Stimulated activated CD4-positive, alpha-beta T cell treated with anti-CD3 and anti-CD28 coated beads, Interleukin-12 subunit alpha, Interleukin-12 subunit beta, amount 100 ng/mL, for 4 hours (primary cell): ENCODE results near the gene DHPS.
"Not testable (repeated sequence)": the region's sequence is repeated elsewhere in the genome, so short reads cannot be mapped to it uniquely, and the experiment has no call there.

Experiments
- DNase-seq: peaks from one replicate; pipeline ENCODE4 v3.0.0-alpha.2; 2020

The DHPS gene

DNA sequence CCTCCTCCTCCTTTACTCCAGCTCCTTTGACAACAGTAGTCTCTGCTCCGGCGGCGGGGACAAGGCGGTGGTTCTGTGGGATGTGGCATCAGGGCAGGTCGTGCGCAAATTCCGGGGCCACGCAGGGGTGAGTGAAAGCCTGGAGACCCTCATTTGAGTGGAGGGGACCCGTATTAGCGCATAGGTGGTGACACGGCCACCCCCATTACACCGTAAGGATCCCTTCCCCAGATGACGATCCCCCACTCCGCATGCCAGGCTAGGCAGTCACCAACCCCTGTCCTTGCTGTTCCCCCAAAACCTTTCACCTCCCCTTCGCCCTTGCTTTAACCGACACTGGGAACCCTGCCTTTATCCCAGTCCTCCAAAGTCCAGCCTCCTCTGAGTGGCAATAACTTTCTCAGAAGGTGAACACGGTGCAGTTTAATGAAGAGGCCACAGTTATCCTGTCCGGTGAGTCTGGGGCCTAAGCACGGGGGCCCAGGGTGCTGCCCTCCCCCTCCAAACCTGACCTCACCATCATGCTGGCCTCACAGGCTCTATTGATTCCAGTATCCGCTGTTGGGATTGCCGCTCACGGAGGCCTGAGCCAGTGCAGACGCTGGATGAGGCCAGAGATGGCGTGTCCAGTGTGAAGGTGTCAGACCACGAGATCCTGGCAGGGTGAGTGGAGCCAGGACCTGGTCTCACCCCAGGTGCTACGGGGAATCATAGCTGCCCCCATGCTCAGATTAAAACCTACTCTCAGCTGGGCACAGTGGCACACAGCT lies 11.3 kb downstream of the DHPS start:
- DNase-seq: no peak

DNA sequence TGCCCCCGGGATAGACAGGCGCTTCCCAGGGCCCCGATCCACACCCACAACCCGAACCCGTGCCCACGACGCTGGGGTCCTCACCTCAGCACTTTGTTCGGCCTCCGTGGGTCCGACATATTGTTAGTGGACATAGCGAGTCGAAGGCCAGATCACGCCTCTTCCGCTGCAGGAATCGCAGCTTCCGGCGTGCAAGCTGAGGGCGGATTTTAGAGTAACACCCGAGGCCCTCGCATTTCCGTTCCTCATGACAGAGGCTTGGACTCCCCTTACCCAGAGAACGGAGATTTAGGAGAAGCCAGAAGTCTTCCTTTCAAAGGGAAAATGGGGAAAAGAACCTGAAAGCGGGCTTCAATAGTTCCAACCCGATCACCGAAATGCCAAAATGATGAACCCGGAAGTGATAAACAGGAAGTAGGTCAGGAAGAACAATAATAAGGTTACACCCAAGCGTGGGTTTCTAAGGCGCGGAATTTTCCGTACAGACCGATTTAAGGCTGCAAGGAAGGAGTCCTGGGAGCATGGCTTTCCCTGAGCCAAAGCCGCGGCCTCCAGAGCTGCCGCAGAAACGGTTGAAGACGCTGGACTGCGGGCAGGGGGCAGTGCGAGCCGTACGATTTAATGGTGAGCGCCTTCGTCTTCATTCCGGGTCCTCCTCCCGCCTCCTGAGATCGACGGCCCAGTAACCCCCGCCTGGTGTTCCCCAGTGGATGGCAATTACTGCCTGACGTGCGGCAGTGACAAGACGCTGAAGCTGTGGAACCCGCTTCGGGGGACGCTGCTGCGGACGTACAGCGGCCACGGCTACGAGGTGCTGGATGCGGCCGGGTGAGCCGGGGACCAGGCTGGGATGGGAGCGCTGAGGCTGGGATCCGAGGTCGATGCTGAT lies 12.2 kb downstream of the DHPS start:
- DNase-seq: peak; percentile 70

DNA sequence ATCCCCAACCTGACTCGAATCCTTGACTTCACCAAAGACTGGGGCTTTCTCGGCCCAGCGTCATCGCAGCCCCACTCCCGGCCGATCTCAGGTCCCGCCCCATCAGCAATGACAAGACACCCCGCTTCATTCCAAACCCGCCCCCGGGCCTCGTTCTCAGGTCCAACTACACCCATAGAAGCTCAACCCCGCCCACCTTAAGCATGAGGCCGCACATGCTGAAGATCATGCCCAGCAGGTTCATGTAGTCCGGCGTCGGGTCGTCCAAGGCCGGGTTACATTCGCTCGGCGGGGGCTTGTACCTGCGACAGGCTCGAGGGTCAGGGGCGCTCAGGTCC lies 12.8 kb downstream of the DHPS start:
- peak; percentile 58 for DNase-seq

DNA sequence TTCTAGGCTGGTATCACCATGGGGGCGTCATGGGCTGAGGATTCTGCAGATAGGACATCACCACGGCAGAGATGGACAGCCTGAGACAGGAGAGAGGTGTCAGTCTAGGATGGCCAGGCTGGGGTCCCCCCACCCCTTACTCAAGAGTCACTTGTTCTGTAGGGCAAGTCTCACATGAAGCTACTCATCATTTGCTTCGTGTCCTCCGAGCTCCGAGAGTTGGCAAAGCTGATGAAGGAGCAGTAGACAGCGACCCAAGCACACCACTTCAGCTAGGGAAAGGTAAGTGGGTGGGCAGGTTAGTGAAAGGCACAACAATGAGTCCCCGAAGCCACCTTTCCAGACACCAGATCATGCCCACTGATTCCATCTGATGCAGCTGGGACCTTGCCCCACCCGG lies 13.3 kb downstream of the DHPS start:
- DNase-seq: no peak

DNA sequence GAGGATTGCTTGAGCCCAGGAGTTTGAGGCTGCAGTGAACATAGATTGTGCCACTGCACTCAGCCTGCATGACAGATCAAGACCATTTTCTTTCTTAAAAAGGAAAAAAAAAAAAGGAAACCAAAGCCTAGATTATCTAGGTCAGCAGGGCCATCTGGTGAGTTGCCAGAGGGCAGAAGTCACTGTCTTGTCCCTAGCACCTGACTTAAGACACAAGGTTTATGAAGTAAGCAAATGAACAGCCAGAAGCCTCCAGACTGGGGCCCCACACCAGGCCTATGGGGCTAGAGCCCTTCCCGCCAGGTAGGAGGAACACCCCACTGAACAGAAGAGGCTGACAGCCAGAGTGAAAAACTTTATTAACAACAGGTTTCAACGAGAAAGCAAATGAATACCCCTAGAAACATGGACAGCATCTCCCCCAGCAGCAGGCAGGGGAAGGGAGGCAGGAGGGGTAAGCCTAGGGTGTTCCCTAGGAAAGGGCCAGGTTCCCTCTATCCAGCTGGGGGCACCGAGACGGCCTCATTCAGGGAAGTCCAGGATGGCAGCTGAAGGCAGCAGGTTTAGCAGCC lies 13.9 kb downstream of the DHPS start:
- no peak for DNase-seq

DNA sequence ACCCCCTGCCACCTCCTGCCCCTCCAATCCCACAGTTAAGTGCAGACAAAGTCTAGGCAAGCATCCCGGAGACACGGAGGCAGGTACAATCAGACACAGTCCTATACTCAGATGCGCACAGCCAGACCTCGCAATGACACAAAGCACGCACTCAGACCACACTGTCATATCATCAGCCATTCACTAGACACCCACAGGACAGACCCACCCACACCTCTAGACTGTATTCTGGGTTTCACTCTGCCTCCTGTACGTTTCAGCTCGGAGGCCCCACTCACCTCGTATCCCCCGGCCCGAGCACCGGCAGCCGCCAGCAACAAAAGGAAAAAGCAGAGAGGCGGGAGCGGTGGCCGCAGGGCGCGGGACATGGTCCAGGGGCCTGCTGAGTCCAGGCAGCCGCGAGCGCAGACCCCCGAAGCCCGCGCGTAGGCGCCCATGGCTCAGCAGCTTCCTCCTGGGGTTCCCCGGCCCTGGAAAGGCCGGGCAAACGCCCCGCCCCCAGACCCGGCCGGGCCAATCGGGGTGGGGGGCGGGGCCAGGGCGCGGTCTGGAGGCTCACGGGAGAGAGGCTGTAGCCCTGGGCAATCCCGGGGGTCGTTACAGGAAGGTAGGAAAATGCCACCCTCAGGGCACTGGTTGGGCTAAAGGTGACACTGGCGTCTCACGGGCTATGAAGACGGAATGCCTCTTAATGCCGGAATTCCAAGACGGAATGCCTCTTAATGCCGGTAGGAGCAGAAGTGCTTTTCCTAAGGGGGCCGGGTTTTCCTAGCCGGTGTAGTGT lies 15.2 kb downstream of the DHPS start, which contains the start of the genes MAN2B1 and WDR83:
MAN2B1 (minus strand) TSS at position 478 of the 784 bp plus-strand sequence; CDS start at position 437, 41 bp downstream.
WDR83 (plus strand) TSS at position 543 of the 784 bp plus-strand sequence. CDS start 2,984 bp downstream, outside the sequence.
- peak; percentile 82 for DNase-seq

DNA sequence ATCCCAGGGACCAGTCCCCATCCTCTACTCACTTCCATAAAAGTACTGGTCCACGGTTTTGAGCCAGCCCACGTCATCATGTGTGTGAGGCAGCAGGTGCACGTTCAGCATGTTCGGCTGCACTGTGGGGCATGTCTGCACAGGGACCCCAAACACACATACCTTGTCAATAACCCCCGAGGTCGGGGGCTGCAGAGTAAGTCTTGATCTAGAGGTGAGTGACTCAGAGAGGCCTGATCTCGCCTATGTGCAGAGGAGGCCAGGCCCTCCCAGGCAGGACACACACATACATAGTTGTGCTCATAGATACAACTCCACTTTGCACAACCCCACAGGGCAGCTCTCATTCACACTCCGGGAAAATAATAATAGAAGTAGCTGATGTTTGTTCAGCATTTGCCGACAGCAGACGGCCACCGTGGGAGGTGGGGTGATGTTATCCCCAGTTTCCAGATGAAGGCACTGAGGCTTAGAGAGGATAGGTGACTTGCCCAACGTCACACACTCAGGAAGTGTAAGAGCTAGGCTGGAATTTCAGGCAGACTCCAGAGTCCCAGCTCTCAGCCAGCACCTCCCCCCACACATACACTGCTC lies 15.9 kb downstream of the DHPS start:
- no peak for DNase-seq

DNA sequence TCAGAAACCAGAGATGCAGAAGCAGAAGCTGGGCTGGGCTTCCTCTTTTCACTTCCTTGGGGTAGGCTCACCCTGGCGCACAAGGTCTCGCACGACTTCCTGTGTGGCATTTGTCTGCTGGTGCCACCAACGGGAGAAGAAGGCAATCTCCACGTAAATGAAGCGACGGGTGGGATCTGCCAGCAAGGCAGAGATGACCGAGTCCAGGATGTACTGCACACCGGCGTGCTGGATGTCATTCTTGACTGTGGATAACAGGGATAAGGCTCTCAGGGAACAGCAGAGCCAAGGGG lies 16.5 kb downstream of the DHPS start:
- DNase-seq: peak; percentile 45

DNA sequence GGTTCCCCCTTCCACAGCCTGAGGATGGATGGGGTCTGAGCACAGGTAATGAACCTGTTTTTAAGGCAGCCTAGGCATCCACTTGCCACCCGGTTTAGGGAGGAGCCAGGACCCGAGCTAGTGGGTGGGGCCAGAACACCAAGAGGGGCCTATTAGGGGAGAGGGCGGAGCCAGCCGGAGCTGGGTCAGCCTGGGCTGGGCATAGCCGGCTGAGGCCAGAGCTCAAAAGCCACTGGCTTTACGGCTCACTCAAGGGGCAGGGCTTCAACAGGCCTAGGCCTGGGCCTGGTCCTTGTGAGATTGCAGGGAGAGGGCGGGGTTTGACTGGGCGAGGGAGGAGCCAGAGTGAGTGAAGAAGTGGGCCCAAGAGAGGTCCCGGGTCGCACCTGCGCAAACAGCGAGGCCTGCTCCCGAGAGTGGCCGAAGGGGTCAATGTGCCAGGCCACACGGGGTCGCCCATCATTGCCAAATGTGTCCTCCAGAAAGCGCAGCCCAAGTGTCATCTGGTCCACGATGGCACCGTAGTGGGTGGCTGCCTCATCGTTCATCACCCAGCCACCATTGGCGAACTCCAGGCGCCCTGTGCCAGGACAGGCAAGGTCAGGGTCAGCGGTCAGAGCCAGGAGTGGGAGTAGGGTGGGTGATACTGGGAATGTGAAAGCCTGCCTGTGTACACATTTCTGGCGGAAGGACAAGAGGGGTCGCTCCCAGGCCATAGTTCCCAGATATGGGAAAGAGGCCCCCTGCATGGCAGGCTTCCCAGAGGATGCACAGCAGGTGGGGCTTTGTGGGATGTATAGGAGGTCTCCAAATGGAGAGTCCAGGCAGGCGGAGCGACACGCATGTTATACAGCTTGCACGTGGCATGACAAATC lies 17.0 kb downstream of the DHPS start:
- no peak for DNase-seq

DNA sequence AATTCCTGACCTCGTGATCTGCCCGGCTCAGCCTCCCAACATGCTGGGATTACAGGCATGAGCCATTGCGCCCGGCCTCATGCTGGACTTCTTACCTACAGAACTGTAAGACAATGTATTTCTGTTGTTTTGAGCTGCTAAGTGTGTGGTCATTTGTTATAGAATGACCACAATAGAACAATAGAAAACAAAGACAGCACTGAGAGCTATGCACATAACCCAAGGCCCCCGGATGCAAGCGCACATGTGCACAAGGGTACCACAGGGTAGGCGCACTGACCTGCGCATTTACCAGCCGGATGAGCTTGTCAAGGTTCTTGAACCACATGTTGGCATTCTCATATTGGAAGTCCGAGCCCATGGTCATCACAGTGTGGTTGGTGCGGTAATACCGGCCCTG lies 20.7 kb downstream of the DHPS start:
- no peak for DNase-seq

DNA sequence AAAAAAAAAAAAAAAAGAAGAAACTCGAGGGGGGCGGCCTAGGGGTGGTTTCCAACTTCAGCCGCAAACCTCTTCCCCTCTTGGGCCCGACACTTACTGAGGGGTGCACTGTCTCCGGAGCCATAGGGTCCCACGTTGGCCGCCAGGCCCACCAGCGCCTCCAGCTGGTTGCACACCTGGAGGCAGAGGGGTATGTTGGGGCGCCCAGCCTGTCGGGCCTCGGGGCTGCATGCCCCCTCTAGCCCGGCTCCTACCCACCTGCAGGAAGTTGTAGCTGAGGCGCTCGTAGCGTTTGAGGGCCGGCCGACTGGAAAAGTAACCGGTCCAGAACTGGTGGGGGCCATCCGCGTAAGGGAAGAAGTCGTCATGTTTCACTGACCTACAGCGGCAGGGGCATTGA lies 23.7 kb downstream of the DHPS start:
- DNase-seq: no peak

DNA sequence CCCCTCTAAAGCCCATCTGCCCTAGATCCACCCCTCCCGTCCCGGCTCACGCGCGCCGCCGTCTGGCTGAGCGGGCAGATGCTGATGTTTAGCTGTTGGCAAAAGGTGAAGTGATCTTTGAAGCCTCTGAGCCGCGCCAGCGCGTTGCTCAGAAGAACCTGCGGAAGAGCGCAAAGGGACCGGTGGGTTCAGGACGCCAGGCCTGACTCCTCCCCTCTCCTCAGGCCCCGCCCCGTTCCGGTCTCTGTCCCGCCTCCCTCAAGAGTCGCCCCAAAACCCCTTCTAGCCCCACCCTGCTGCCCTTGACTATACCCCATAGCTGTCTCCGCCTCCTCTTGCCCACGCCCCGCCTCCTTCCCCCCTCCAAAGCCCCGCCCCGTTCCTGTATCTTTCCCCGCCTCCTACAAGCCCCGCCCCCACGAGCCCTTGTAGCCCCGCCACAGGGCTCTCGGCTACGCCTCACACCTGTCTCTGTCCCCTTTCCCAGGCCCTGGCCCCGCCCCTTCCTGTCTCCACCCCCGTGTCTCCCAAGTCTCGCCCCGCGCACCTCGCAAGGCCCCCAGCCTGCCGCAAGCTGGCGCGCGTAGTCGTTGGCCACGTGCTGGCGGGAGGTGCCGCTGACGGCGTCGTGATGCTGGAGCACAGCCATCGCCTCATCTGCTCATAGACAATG lies 24.6 kb downstream of the DHPS start:
- no peak for DNase-seq

DNA sequence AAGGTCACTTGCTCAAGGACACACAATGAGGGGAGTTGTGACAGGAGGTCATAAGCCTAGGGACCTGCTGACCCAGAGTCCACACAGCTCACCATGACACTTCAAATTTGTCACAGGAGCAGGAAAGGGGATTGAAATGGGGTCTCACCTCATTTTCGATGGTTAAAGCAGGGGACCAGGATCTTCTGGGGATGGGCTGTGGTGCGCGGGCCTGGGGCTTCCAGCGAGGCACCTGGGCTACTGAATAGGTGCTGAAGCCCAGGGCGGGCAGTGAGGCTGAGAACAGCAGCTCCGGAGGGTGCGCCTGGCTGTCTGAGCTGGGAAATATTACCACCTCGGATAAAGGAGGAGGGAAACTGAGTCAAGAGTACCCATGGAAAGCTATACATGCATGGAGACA lies 26.1 kb downstream of the DHPS start:
- DNase-seq: no peak

DNA sequence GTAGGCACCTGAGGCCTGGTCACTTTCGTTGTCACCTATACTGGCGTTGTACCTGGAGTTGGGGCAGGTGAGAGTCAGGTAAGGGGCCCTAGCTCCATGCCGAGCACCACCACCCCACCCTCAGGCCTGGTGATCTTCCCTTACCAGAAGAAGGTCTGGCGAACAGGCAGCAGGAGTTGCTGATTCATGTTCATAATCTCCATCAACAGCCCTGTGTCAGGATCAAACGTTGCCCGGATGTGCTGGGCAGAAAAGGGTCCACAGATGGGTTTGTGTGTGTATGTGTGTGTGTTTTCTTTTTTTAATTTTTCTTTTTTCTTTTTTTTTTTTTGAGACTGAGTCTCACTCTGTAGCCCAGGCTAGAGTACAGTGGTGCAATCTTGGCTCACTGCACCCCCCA lies 29.5 kb downstream of the DHPS start:
- no peak for DNase-seq

DNA sequence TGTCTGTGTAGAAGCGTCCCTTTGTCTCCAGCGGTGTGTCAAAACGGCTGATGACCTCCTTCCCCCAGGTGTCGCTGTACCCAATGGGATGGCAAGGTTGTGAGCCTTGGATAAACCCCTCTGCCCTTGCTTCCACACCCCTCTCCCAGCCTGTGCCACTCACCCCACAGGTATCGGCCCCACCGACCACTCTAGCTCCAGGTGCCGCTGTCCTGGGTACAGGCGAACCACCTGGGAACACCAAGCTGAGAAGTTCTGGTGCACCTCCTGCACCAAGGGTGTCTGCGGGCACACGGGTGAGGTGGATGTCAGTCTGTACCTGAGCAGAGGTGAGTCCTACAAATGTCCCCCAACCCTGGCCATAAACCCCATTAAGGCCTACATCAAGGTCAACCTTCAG lies 31.7 kb downstream of the DHPS start:
- DNase-seq: no peak

DNA sequence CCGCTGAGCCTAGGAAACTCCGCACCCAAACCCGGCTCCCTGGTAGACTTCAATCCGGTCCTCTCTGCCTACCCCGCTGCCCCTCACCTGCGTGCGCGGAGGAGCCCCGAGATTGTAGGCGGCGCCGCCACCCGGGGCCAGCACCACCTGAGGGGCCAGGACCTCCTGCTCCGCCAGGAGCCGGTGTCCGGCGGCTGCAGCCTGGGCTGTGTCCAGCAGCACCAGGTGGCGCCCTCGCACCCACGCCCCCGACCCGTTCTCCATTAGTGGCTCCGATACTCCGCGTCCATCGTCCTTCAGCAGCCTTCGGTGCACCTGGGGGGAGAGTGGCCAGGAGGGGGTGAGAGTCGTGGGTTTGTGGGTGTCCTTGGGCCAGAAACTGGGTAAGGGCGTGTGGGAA lies 33.6 kb downstream of the DHPS start:
- no peak for DNase-seq

DNA sequence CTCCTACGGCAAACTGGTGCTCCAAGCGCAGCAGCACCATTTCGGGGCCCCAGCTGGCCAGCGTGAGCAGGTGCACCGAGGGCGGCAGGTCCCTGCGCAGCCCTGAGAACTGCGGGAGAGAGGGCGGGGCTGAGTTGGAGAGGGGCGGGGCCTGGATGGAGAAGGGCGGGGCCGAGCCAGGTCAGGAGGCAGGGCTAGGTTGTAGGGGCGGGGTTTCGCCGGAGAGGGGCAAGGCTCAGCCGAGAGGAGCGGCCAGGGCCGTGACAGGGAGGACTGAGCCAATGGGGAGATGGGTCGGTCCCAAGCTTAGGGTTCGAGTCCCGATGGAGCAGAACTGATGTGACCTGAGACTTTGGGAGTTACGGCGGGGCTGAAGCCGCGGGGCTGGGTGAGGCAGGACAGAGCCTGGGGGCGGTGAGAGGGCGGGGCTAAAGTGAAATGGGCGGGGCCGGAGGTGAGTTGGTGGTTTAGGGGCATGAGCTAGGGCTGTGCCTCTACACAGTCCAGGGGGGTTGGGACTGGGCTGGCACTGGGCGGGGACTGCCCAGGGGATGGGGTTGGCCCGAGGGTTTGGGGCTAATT lies 34.1 kb downstream of the DHPS start:
- peak; percentile 26 for DNase-seq

DNA sequence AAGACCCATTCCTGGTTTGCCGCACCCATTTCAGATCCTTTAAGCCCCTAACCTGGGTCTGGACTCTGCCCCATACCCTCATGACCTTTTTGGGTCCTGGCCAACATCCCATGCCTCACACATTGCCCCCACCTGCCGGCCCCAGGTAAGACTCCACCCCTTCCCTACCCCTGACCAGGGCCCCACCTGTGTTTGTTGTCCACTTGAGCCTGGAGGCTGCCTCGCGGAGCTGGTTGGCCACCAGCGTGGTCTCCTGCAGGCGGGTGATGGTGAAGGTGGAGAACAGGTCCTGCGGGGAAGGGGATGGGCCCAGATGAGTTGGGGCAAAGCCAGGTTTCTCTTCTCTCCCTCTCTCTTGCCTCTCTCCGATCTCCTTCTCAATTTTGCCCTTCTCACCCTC lies 34.6 kb downstream of the DHPS start:
- DNase-seq: no peak

DNA sequence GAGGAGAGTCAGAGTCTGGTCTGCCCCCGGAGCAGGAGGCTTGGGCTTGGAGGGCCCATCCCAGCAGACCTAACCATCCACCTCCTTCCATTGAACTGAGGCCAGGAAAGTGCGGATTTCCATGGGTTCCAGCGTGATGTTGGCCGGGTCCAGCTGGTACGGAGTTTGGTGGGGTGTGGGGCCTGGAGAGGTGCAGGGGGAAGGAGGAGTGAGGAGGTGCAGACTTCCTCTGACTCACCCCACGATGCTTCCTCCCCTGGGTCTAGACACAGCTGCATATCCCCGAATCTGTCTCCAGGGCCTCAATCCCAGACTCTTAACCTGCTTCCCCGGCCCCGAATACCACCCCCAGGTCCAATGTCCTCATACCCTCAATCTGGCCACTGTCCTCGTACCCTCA lies 35.1 kb downstream of the DHPS start:
- DNase-seq: no peak

DNA sequence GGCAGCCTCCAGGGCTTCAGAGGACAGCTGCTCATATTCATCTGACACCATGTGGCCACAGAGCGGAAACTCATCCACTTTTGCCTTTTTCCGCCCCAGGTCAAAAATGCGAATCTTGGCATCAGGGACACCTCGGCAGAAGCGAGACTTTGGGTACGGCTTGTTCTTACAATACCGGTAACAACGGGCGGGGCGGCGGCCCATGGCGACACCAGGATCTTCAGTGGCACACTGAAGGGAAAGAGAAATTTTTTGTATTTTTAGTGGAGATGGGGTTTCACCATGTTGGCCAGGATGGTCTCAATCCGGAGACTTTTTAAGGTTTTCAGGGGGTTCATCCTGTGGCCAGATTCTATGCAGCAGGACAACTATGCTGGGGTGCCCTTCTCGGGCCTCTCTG lies 38.0 kb downstream of the DHPS start:
- DNase-seq: not testable (repeated sequence)

DNA sequence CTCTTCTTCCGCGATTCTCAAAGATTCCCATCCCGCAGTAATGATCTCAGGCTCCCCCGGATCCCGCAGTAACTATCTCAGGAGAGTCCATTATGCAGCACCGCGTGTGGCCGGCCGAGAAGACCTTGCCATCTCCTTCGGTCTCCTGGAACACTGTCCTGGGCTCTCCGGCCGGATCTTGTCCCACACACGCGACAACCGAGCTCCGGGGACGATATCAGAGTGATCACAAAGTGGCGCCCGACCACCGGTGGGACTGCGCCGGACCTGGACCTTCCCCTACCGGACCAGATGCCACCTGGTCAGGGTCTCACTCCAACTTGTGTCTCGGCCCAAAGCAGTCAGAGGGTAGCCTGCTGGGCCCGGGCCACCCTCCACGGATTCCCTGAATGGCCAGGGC lies 39.2 kb downstream of the DHPS start:
- DNase-seq: no peak
